Thyroid gland (tissue), 4 donors: ENCODE results near the gene DPP6. TPM values are rescaled to one million over a fixed set of nuclear protein-coding genes. Genes with fewer than 3 reads are reported as not detected.

Experiments
- DNase-seq, 2 donors: peaks; one replicate each; pipeline ENCODE4 v3.0.0-alpha.2; 2019
- H3K27ac ChIP-seq, 3 donors: fragments of 200-600 bp; sonication (generic); 1 replicate in 2 of 3; 2 replicates in 1 of 3; pipeline ENCODE4 v1.5.1; 2016 to 2019; ENCODE audit warnings: mild to moderate bottlenecking in 1 of 3, moderate library complexity in 1 of 3
- H3K27me3 ChIP-seq: fragments of 200-600 bp; sonication (generic); one replicate; pipeline ENCODE4 v1.5.1; 2019
- H3K36me3 ChIP-seq, 2 donors: fragments of 200-600 bp; sonication (generic); one replicate each; pipeline ENCODE4 v1.5.1; 2016 to 2019
- H3K4me1 ChIP-seq, 2 donors: fragments of 200-600 bp; sonication (generic); one replicate each; pipeline ENCODE4 v1.5.1; 2017 to 2019
- H3K4me3 ChIP-seq, 3 donors: fragments of 200-600 bp; sonication (generic); replicated peaks in 1 of 3; 1 replicate in 2 of 3; 2 replicates in 1 of 3; pipeline ENCODE4 v1.5.1; 2016; ENCODE audit warnings: mild to moderate bottlenecking in 1 of 3
- H3K9me3 ChIP-seq: fragments of 200-600 bp; sonication (generic); one replicate; pipeline ENCODE4 v1.5.1; 2017
- CTCF ChIP-seq, 6 experiments: fragments of 200-600 bp in 3 of 6; fragments of 450-650 bp in 3 of 6; sonication (generic) in 3 of 6; IDR thresholded peaks; one replicate each; pipeline ENCODE4 v1.5.1; 2016 to 2019; ENCODE audit warnings: antibody characterized with exemption in 6 of 6, mild to moderate bottlenecking in 2 of 6, inconsistent platforms in 1 of 6, moderate library complexity in 1 of 6
- POLR2A ChIP-seq, 2 donors: fragments of 450-650 bp; IDR thresholded peaks; one replicate each; pipeline ENCODE4 v1.6.1; 2017; ENCODE audit warnings: antibody characterized with exemption in 2 of 2, mild to moderate bottlenecking in 2 of 2, moderate library complexity in 1 of 2
- WGBS, 2 donors: methylation state at CpG; one replicate each; pipeline ENCODE4 v1.1.5; 2017; 5-methylcytosine and 5-hydroxymethylcytosine counted together
- intact Hi-C: fragments of 100-400 bp; cut with DNase I; formaldehyde crosslinking; loops from one replicate; pipeline ENCODE4 v1.15.1; 2023
- total RNA-seq, 4 donors: library from RNA; depleted of rRNA; stranded (reverse); fragments of >200 nt; gene quantifications; one replicate each; pipeline ENCODE4 v1.2.3, GENCODE V29; 2016

The DPP6 gene
- total RNA-seq, 4 donors from 2014 or later: 50.7 to 97.7 (median 68.9) TPM

GRCh38 chr7:154726368-154726767, 674.2 kb downstream of the DPP6 start:
- no peak overlapping the region for H3K4me3 ChIP-seq
- H3K9me3 ChIP-seq: no peaks in the 10 kb centered on the region
- intact Hi-C loops: no loop called here
- H3K27ac ChIP-seq: no peak overlapping the region
- no peaks in the 10 kb centered on the region for H3K36me3 ChIP-seq
- 87 to 92% methylated on average over 4 of the region's 4 CpGs for WGBS, 2 donors
- no peak for TF ChIP-seq POLR2A (IDR thresholded peaks at IDR 0.05)
- TF ChIP-seq CTCF (IDR thresholded peaks at IDR 0.05): no peak
- DNase-seq: no peak
- no peaks in the 10 kb centered on the region for H3K27me3 ChIP-seq
- no peaks in the 10 kb centered on the region for H3K4me1 ChIP-seq

- no peaks in the 10 kb centered on the region for H3K4me1 ChIP-seq
- TF ChIP-seq POLR2A (IDR thresholded peaks at IDR 0.05) (no peak), CTCF (IDR thresholded peaks at IDR 0.05) (no peak)
- no peaks in the 10 kb centered on the region for H3K27me3 ChIP-seq
- no peak overlapping the region for H3K4me3 ChIP-seq
- intact Hi-C loops: no loop called here
- H3K27ac ChIP-seq: no peak overlapping the region
- no peaks in the 10 kb centered on the region for H3K36me3 ChIP-seq
- WGBS, 2 donors: 81 to 84% methylated on average over 3 of the region's 3 CpGs
- H3K9me3 ChIP-seq: no peaks in the 10 kb centered on the region
- no peak for DNase-seq
These were observed 676.9 kb downstream of the DPP6 start for GRCh38 chr7:154729056-154729455.

- H3K4me1 ChIP-seq: no peaks in the 10 kb centered on the region
- no peak for TF ChIP-seq POLR2A (IDR thresholded peaks at IDR 0.05)
- no peak for TF ChIP-seq CTCF (IDR thresholded peaks at IDR 0.05)
- H3K36me3 ChIP-seq: no peaks in the 10 kb centered on the region
- H3K4me3 ChIP-seq: no peak overlapping the region
- intact Hi-C loops: no loop called here
- WGBS, 2 donors: 73 to 90% methylated on average over 3 of the region's 3 CpGs
- no peak overlapping the region for H3K27ac ChIP-seq
- H3K27me3 ChIP-seq: no peaks in the 10 kb centered on the region
- H3K9me3 ChIP-seq: no peaks in the 10 kb centered on the region
- DNase-seq: no peak
These were observed 683.6 kb downstream of the DPP6 start for GRCh38 chr7:154735766-154736165.

GRCh38 chr7:154736389-154736788, 684.2 kb downstream of the DPP6 start:
- H3K36me3 ChIP-seq: no peaks in the 10 kb centered on the region
- no peaks in the 10 kb centered on the region for H3K4me1 ChIP-seq
- no peak overlapping the region for H3K4me3 ChIP-seq
- no peaks in the 10 kb centered on the region for H3K27me3 ChIP-seq
- 87 to 89% methylated on average over 3 of the region's 3 CpGs for WGBS, 2 donors
- no peak overlapping the region for H3K27ac ChIP-seq
- no peak for DNase-seq
- no peaks in the 10 kb centered on the region for H3K9me3 ChIP-seq
- intact Hi-C loops: no loop called here
- TF ChIP-seq CTCF (IDR thresholded peaks at IDR 0.05) (no peak), POLR2A (IDR thresholded peaks at IDR 0.05) (no peak)

- H3K4me1 ChIP-seq: no peaks in the 10 kb centered on the region
- H3K36me3 ChIP-seq: no peaks in the 10 kb centered on the region
- H3K27ac ChIP-seq: no peak overlapping the region
- DNase-seq: no peak
- no peak overlapping the region for H3K4me3 ChIP-seq
- 74 to 88% methylated on average over 5 of the region's 5 CpGs for WGBS, 2 donors
- H3K9me3 ChIP-seq: no peaks in the 10 kb centered on the region
- no peaks in the 10 kb centered on the region for H3K27me3 ChIP-seq
- intact Hi-C loops: no loop called here
- TF ChIP-seq CTCF (IDR thresholded peaks at IDR 0.05) (no peak), POLR2A (IDR thresholded peaks at IDR 0.05) (no peak)
These were observed 686.0 kb downstream of the DPP6 start for GRCh38 chr7:154738216-154738615.
